GM12878 (cell line): ENCODE data around the gene GNAI2. TPM values are rescaled to one million over a fixed set of nuclear protein-coding genes. Genes with fewer than 3 reads are reported as not detected.

Experiments used
- ATF7 ChIP-seq: fragments of 450-650 bp; IDR thresholded peaks from 2 replicates; pipeline ENCODE4 v1.6.1; 2016; ENCODE audit warnings: low read depth, mild to moderate bottlenecking
- CEBPB ChIP-seq, 2 experiments: fragments of 150-350 bp in 1 of 2; IDR thresholded peaks; 2 replicates each; pipeline ENCODE4 v1.6.1; 2012 to 2014; ENCODE audit warnings: low read depth in 2 of 2, low read length in 2 of 2, borderline replicate concordance in 1 of 2, inconsistent platforms in 1 of 2
- CEBPZ ChIP-seq: fragments of 150-350 bp; IDR thresholded peaks from 2 replicates; pipeline ENCODE4 v1.6.1; 2016; ENCODE audit warnings: low read depth, low read length
- CHD1 ChIP-seq: IDR thresholded peaks from 2 replicates; pipeline ENCODE4 v1.6.1; 2012; ENCODE audit warnings: low read depth, low read length, improper control_type of control experiment
- CREM ChIP-seq: IDR thresholded peaks from 2 replicates; pipeline ENCODE4 v1.6.1; 2014; ENCODE audit warnings: antibody characterized with exemption, low read depth
- IRF3 ChIP-seq: fragments of 450-650 bp; IDR thresholded peaks from 2 replicates; pipeline ENCODE4 v1.6.1; 2014; ENCODE audit warnings: mild to moderate bottlenecking
- IRF5 ChIP-seq: fragments of 450-650 bp; IDR thresholded peaks from 2 replicates; pipeline ENCODE4 v1.6.1; 2017; ENCODE audit warnings: borderline replicate concordance
- NFIC ChIP-seq: IDR thresholded peaks from 2 replicates; pipeline ENCODE4 v1.6.1; 2012; ENCODE audit warnings: low read depth, mild to moderate bottlenecking, inconsistent platforms, low read length, moderate library complexity
- NR2F1 ChIP-seq: fragments of 450-650 bp; conservative IDR thresholded peaks from 2 replicates; pipeline ENCODE4 v1.6.1; 2017; ENCODE audit warnings: mild to moderate bottlenecking
- PBX3 ChIP-seq: IDR thresholded peaks from 2 replicates; pipeline ENCODE4 v1.6.1; 2011; ENCODE audit warnings: mild to moderate bottlenecking, low read depth, low read length, moderate library complexity; ENCODE audit not compliant: insufficient replicate concordance
- POLR2A ChIP-seq: IDR thresholded peaks from 2 replicates; pipeline ENCODE4 v1.6.1; 2011; ENCODE audit warnings: low read depth, mild to moderate bottlenecking, low read length
- POLR2AphosphoS5 ChIP-seq: IDR thresholded peaks from 2 replicates; pipeline ENCODE4 v1.6.1; 2011; ENCODE audit warnings: mild to moderate bottlenecking, low read length, inconsistent platforms
- RELB ChIP-seq: fragments of 450-650 bp; IDR thresholded peaks from 2 replicates; pipeline ENCODE4 v1.6.1; 2017; ENCODE audit warnings: low read depth, mild to moderate bottlenecking, moderate library complexity
- TBL1XR1 ChIP-seq: IDR thresholded peaks from 2 replicates; pipeline ENCODE4 v1.6.1; 2012; ENCODE audit warnings: low read depth, low read length, improper control_type of control experiment
- ZBTB11 ChIP-seq: fragments of 450-650 bp; formaldehyde crosslinking; IDR thresholded peaks from 2 replicates; pipeline ENCODE4 v1.5.0; 2022; ENCODE audit warnings: mild to moderate bottlenecking, missing genetic modification characterization
- ZNF217 ChIP-seq: fragments of 450-650 bp; IDR thresholded peaks from 2 replicates; pipeline ENCODE4 v1.6.1; 2017; ENCODE audit warnings: antibody characterized with exemption, mild to moderate bottlenecking
- ZNF274 ChIP-seq: IDR thresholded peaks from one replicate; pipeline ENCODE4 v1.8.0; 2011; ENCODE audit not compliant: insufficient read length, insufficient read depth
- polyA plus RNA-seq, 11 experiments: library from polyadenylated mRNA; depleted of rRNA in 4 of 11; unstranded in 6 of 11; stranded (reverse) in 5 of 11; fragments of >200 nt; fragmentation: Nextera tagmentation in 4 of 11; fragmentation: Illumina TruSeq in 1 of 11; extraction: Ambion mirVana in 4 of 11; extraction: Trizol in 1 of 11; gene quantifications; 1 replicate in 1 of 11; 2 replicates in 10 of 11; pipeline versions ENCODE4 v1.2.1 to v1.2.3, GENCODE V29; 2011 to 2016; ENCODE audit warnings: inconsistent platforms in 2 of 11, missing spikeins in 2 of 11, low read depth in 1 of 11
- total RNA-seq, 4 experiments: library from RNA; depleted of rRNA in 3 of 4; stranded (reverse); fragments of >200 nt in 3 of 4; fragmentation: Illumina TruSeq in 1 of 4; extraction: Trizol in 1 of 4; gene quantifications; 2 replicates each; pipeline versions ENCODE4 v1.2.1 to v1.2.3, GENCODE V29; 2013 to 2021

GNAI2 gene
- total and polyA plus RNA-seq, 10 of the 15 experiments (the other 5 are each of a cell fraction or from before 2014, with no cell fraction given) = 5.0 to 346 (median 237) TPM

- TF ChIP-seq CHD1 (no peak), PBX3 (no peak), POLR2A (peak; percentile 75), CEBPB (IDR thresholded peaks at IDR 0.05; ENCODE audit: borderline replicate concordance in 1 of 2, low read depth in 2 of 2, low read length in 2 of 2) (no peak), ZBTB11 (CRISPR knock-in tag) (no peak), IRF5 (no peak), ZNF217 (no peak), POLR2AphosphoS5 (no peak; the same call in 1 of the 2 replicates), TBL1XR1 (0 out of 2 replicates have a peak, but pooled peaks have one; percentile 30), RELB (no peak), CREM (peak; percentile 69), ZNF274 (no peak), NFIC (no peak), ATF7 (no peak; the same call in 1 of the 2 replicates), CEBPZ (no peak), NR2F1 (peak; percentile 58), IRF3 (no peak)
Measured at GRCh38 chr3:50260027-50260941, 24.3 kb downstream of the GNAI2 start (continued).
